Cardiac fibroblast (primary cell): ENCODE measurements around the gene STRN3.
A peak's percentile ranks its signal among the peaks of the same experiment; 100 is the strongest.
"Not testable (repeated sequence)": the region's sequence is repeated elsewhere in the genome, so short reads cannot be mapped to it uniquely, and the experiment has no call there.

Experiments
- DNase-seq, 2 donors: peaks; one replicate each; pipeline versions ENCODE4 v3.0.0 to v3.0.0-alpha.2; 2010; ENCODE audit warnings: low read depth in 2 of 2
- H3K4me3 ChIP-seq, 2 donors: replicated peaks in 1 of 2; 1 replicate in 1 of 2; 2 replicates in 1 of 2; pipeline ENCODE4 v1.5.1; 2011; ENCODE audit warnings: low read depth in 2 of 2, low read length in 2 of 2, mild to moderate bottlenecking in 2 of 2, moderate library complexity in 1 of 2
- CTCF ChIP-seq: IDR thresholded peaks from one replicate; pipeline ENCODE4 v1.5.1; 2011; ENCODE audit warnings: low read depth, mild to moderate bottlenecking, low read length, inconsistent platforms

The STRN3 gene

GRCh38 chr14:31060253-31060875 is 34.2 kb upstream of the STRN3 start:
- DNase-seq, result no peak
- no peak for TF ChIP-seq CTCF

GRCh38 chr14:31059152-31059924 is 33.2 kb upstream of the STRN3 start:
- no peak overlapping the region for H3K4me3 ChIP-seq
- peak; percentile 85 to 91 for DNase-seq
- TF ChIP-seq CTCF, result no peak

More at GRCh38 chr14:31060253-31060875, 34.2 kb upstream of the STRN3 start:
- H3K4me3 ChIP-seq, result no peak overlapping the region

GRCh38 chr14:31057701-31058364 is 31.7 kb upstream of the STRN3 start:
- H3K4me3 ChIP-seq, result no peak overlapping the region
- TF ChIP-seq CTCF, result no peak
- DNase-seq, result no peak

- DNase-seq, result no peak
- TF ChIP-seq CTCF, result no peak
Observed at GRCh38 chr14:31057035-31057434, 30.9 kb upstream of the STRN3 start.

GRCh38 chr14:31052905-31053586 is 26.9 kb upstream of the STRN3 start:
- H3K4me3 ChIP-seq, result not testable (repeated sequence)
- peak in 1 of 2 donors; percentile 89 for DNase-seq

More at GRCh38 chr14:31057035-31057434, 30.9 kb upstream of the STRN3 start:
- H3K4me3 ChIP-seq, result no peak overlapping the region

GRCh38 chr14:31051511-31051910 is 25.3 kb upstream of the STRN3 start:
- no peak for TF ChIP-seq CTCF
- H3K4me3 ChIP-seq, result no peak overlapping the region
- DNase-seq, result peak in 1 of 2 donors; percentile 34
